H1 (cell line): ENCODE results near the gene CARD11.

Experiments
- ATF3 ChIP-seq: IDR thresholded peaks from 2 replicates; pipeline ENCODE4 v1.6.1; 2011; ENCODE audit warnings: low read depth, mild to moderate bottlenecking, low read length; ENCODE audit not compliant: insufficient read depth
- CTCF ChIP-seq, 3 experiments: IDR thresholded peaks; 1 replicate in 2 of 3; 2 replicates in 1 of 3; pipeline versions ENCODE4 v1.5.1 to v1.6.1; 2011; ENCODE audit warnings: low read length in 3 of 3, mild to moderate bottlenecking in 3 of 3, inconsistent platforms in 2 of 3, low read depth in 1 of 3, moderate library complexity in 1 of 3; ENCODE audit not compliant: insufficient read depth in 1 of 3; ENCODE audit errors: control extremely low read depth in 1 of 3
- GTF2F1 ChIP-seq: IDR thresholded peaks from 2 replicates; pipeline ENCODE4 v1.6.1; 2012; ENCODE audit warnings: low read depth, low read length, improper control_type of control experiment, borderline replicate concordance
- MAFK ChIP-seq: IDR thresholded peaks from 2 replicates; pipeline ENCODE4 v1.6.1; 2012; ENCODE audit warnings: low read depth, mild to moderate bottlenecking, improper control_type of control experiment, low read length
- RAD21 ChIP-seq, 2 experiments: IDR thresholded peaks in 1 of 2; conservative IDR thresholded peaks in 1 of 2; 2 replicates each; pipeline ENCODE4 v1.6.1; 2011; ENCODE audit warnings: low read depth in 2 of 2, low read length in 2 of 2, improper control_type of control experiment in 1 of 2, inconsistent platforms in 1 of 2, mild to moderate bottlenecking in 1 of 2, moderate library complexity in 1 of 2

- TF ChIP-seq MAFK: no peak
- no peak for TF ChIP-seq CTCF (IDR thresholded peaks at IDR 0.05; ENCODE audit: control extremely low read depth in 1 of 3, insufficient read depth in 1 of 3, low read depth in 1 of 3, low read length in 3 of 3)
- TF ChIP-seq GTF2F1: no peak
- TF ChIP-seq RAD21 (IDR thresholded peaks at IDR 0.05 in 1 of 2, conservative IDR thresholded peaks at IDR 0.05 in 1 of 2; ENCODE audit: low read depth in 2 of 2, low read length in 2 of 2): no peak
- TF ChIP-seq ATF3: no peak
Measured at GRCh38 chr7:2866601-2867000, 177.1 kb downstream of the CARD11 start.
